ENCODE results near the gene SLC25A47. TPM values are rescaled to one million over a fixed set of nuclear protein-coding genes. Genes with fewer than 3 reads are reported as not detected.

SLC25A47 gene
- total RNA-seq, 4 donors from 2014 or later = not detected

GRCh38 chr14:100303179-100303578, 20.0 kb upstream of the SLC25A47 start:
- no peak overlapping the region for H3K4me3 ChIP-seq (ENCODE audit: low read depth, poor library complexity, severe bottlenecking)
- DNase-seq (ENCODE audit: low spot score in 2 of 2) = no peak
- 64% methylated on average over 8 of the region's 8 CpGs for WGBS, 2 donors
- intact Hi-C loops (cut with DNase I; ENCODE audit: low total_unique reads) = no loop called here
- TF ChIP-seq, protein P1, sequence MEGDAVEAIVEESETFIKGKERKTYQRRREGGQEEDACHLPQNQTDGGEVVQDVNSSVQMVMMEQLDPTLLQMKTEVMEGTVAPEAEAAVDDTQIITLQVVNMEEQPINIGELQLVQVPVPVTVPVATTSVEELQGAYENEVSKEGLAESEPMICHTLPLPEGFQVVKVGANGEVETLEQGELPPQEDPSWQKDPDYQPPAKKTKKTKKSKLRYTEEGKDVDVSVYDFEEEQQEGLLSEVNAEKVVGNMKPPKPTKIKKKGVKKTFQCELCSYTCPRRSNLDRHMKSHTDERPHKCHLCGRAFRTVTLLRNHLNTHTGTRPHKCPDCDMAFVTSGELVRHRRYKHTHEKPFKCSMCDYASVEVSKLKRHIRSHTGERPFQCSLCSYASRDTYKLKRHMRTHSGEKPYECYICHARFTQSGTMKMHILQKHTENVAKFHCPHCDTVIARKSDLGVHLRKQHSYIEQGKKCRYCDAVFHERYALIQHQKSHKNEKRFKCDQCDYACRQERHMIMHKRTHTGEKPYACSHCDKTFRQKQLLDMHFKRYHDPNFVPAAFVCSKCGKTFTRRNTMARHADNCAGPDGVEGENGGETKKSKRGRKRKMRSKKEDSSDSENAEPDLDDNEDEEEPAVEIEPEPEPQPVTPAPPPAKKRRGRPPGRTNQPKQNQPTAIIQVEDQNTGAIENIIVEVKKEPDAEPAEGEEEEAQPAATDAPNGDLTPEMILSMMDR (IDR thresholded peaks at IDR 0.05) = no peak
- TF ChIP-seq POLR2A (IDR thresholded peaks at IDR 0.05) = no peak

DNA sequence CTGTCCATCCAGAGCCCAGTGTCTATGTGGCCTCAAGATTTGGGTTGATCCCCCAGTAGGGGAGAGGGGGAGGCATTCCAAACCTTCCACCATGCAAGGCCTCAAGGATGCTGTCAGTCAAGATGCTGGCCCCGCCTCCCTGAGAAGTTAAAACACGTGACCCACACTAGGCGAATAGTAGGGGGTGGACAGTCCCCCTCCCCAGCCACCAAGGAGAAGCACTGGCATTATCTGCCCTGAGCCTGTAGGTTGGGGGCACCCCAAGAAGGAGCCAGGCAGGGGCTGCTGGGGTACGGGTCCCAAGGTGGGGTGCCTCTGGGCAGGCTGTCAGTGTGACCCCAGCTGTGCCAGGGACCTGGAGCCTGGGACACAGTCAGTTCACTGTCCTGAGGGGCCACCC, 19.2 kb upstream of the SLC25A47 start:
- no peak overlapping the region for H3K4me3 ChIP-seq (ENCODE audit: low read depth, poor library complexity, severe bottlenecking)
- DNase-seq (ENCODE audit: low spot score in 2 of 2) = no peak
- intact Hi-C loops (cut with DNase I; ENCODE audit: low total_unique reads) = no loop called here
- 56 to 77% methylated on average over 3 to 4 of the region's 4 CpGs for WGBS, 2 donors
- TF ChIP-seq, protein P1 (IDR thresholded peaks at IDR 0.05) = no peak
- TF ChIP-seq POLR2A (IDR thresholded peaks at IDR 0.05) = no peak

DNA sequence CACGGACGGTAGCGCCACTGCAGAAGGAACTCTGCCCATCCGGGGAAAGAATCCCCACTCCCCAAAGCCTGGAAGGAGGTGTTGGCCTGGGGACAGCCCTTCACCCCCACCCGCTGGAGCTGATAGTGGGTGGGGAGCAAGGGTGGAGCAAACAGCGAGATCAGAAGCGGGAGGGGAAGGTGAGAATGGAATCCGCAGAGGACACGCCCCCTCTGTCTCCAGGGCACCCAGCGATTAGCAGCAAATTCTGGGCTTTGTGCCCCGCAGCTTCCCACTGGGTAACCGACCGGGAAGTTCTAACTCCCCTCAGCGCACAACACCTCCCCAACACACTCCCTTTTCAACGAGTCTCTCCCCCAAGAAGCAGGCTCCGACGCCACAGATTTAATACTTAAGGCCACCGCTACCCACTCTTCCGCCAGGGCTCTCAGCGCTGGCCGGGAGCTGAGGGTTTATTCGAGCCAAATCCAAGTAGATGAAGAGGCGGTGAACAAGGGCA, 18.3 kb upstream of the SLC25A47 start:
- intact Hi-C loops (cut with DNase I; ENCODE audit: low total_unique reads) = no loop called here
- 11 to 12% methylated on average over 21 of the region's 23 CpGs for WGBS, 2 donors
- peak overlapping the region; percentile 77 for H3K4me3 ChIP-seq (ENCODE audit: low read depth, poor library complexity, severe bottlenecking)
- TF ChIP-seq, protein P1 (IDR thresholded peaks at IDR 0.05) = no peak
- no peak for TF ChIP-seq POLR2A (IDR thresholded peaks at IDR 0.05)
- DNase-seq (ENCODE audit: low spot score in 2 of 2) = peak; percentile 53 to 90

DNA sequence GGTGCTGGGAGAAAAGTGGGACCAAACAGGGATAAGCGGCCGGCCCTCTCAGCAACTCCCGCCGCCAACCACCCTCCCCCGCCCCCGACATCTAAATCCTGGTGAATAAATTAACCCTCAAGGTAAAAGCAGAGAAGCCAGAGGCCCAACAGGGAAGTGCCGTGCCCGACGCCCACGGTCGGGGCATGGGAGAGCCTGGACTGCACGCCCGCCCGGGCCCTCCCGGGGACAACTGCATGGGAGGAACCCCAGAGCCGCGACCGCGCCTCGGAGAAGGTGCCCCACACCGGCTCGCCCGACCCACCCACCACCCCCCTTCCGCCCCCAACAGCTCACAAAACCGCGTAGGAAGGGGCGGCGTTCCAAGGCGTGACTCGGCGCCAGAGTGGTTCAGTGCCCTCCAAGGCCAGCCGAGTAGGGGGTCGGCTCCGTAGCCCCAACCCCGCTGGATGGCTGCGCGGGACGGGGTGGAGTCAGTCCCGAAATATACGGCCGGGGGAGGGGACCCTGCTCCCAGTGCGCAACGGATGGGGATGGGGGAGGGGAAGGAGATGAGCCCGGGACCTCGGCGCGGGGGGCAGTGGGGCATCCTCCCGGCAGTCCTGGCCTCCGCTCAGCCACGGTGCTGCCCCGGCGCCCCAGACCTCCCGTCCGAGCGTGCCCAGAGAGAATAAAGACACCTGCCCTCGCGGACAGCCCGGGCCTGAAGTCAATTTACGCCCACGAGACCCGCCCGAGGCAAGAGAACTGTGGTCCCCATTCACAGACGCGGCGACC, 17.6 kb upstream of the SLC25A47 start:
- TF ChIP-seq, protein P1 (IDR thresholded peaks at IDR 0.05) = no peak
- no peak for TF ChIP-seq POLR2A (IDR thresholded peaks at IDR 0.05)
- 1% methylated on average over 30 to 65 of the region's 65 CpGs for WGBS, 2 donors
- intact Hi-C loops (cut with DNase I; ENCODE audit: low total_unique reads) = no loop called here
- peak in 1 of 2 donors; percentile 92 for DNase-seq (ENCODE audit: low spot score in 2 of 2)
- peak overlapping the region; percentile 77 for H3K4me3 ChIP-seq (ENCODE audit: low read depth, poor library complexity, severe bottlenecking)

DNA sequence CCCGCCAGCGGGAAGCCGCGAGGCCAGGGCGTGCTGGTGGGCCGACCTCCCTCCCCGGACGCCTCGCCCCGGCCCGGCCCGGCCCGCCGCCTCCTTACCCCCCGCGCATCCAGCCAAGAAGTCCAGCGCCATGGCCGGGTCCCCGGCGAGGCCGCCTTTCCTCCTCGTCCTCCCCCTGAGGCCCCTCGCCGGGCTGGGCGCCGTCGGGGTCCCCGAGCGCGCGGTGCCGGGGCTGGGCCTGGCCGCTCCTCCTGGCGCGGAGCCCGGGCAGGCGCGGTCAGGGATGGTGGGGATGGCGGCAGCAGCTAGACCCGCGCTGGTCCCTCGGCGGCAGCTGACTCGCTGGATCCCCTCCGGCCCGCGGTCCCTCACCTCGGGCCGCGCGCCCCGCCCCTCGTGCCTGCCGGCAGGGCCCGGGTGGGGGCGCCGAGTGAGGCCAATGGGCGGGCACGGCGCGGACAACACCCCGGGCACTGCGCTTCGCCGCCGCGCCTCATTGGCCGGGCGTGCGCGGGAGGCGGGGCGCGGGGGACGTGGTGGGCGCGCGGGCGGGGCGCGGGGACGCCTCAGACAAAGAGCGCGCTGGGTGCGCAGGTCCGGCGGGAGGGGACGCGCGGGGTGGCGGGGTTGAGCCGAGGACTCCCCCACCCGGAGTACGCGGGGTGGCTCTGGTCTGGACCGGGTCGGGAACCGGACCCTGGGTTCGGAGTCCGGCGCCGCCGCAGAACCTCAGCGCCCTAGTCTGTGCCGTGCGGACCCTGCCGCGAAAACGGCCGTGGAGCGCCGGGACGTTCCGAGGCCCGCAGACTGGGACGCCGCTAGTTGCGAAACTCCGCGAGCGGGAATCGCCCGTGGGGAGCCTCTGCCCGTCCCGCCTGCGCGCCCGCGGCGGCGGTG, 16.8 kb upstream of the SLC25A47 start, which contains the start of gene SLC25A29:
SLC25A29 (minus strand) TSS at position 344 of the 897 bp plus-strand sequence; CDS start at position 132, 212 bp downstream.
- H3K4me3 ChIP-seq (ENCODE audit: low read depth, poor library complexity, severe bottlenecking) = peak within 1 kb of the TSS; percentile 77
- TF ChIP-seq, protein P1 (IDR thresholded peaks at IDR 0.05) = no peak
- TF ChIP-seq POLR2A (IDR thresholded peaks at IDR 0.05) = no peak
- intact Hi-C loops (cut with DNase I; ENCODE audit: low total_unique reads) = no loop called here
- WGBS, 2 donors = 0 to 1% methylated on average over 27 to 58 of the region's 131 CpGs
- peak; percentile 79 to 97 for DNase-seq (ENCODE audit: low spot score in 2 of 2)
